ENCODE measurements around the gene SF3A2.

The SF3A2 gene

GRCh38 chr19:2226840-2227360 is 9.7 kb upstream of the SF3A2 start:
- no peak for DNase-seq (ENCODE audit: low read depth)

GRCh38 chr19:2227415-2228156 is 9.0 kb upstream of the SF3A2 start:
- no peak for DNase-seq (ENCODE audit: low read depth)

GRCh38 chr19:2228157-2229030 is 8.2 kb upstream of the SF3A2 start:
- DNase-seq (ENCODE audit: low read depth) = no peak

GRCh38 chr19:2229103-2230032 is 7.3 kb upstream of the SF3A2 start:
- no peak for DNase-seq (ENCODE audit: low read depth)

- no peak for DNase-seq (ENCODE audit: low read depth)
Measured at GRCh38 chr19:2230033-2230531, 6.5 kb upstream of the SF3A2 start.

GRCh38 chr19:2230807-2231533 is 5.7 kb upstream of the SF3A2 start:
- no peak for DNase-seq (ENCODE audit: low read depth)

- DNase-seq (ENCODE audit: low read depth) = no peak
Measured at GRCh38 chr19:2231621-2232221, 4.9 kb upstream of the SF3A2 start.

- DNase-seq (ENCODE audit: low read depth) = no peak
Measured at GRCh38 chr19:2232286-2233151, 4.1 kb upstream of the SF3A2 start.

GRCh38 chr19:2233601-2234280 is 2.9 kb upstream of the SF3A2 start:
- no peak for DNase-seq (ENCODE audit: low read depth)

GRCh38 chr19:2234996-2235380 is 1.6 kb upstream of the SF3A2 start:
- DNase-seq (ENCODE audit: low read depth) = no peak

- no peak for DNase-seq (ENCODE audit: low read depth)
Measured at GRCh38 chr19:2235381-2236063, 1.1 kb upstream of the SF3A2 start.

- no peak for DNase-seq (ENCODE audit: low read depth)
Measured at GRCh38 chr19:2236064-2236313, 635 bp upstream of the SF3A2 start.

GRCh38 chr19:2237051-2237868 is 636 bp downstream of the SF3A2 start:
- DNase-seq (ENCODE audit: low read depth) = no peak

- DNase-seq (ENCODE audit: low read depth) = no peak
Measured at GRCh38 chr19:2237869-2238153, 1.2 kb downstream of the SF3A2 start.

GRCh38 chr19:2239173-2239572 is 2.5 kb downstream of the SF3A2 start:
- no peak for DNase-seq (ENCODE audit: low read depth)

- no peak for DNase-seq (ENCODE audit: low read depth)
Measured at GRCh38 chr19:2239771-2240770, 3.4 kb downstream of the SF3A2 start.
